Ishikawa (cell line): ENCODE measurements around the gene SETD7.

Experiments used
- EGR1 ChIP-seq: IDR thresholded peaks from 2 replicates; pipeline ENCODE4 v1.6.1; 2012
- EP300 ChIP-seq: IDR thresholded peaks from 2 replicates; pipeline ENCODE4 v1.6.1; 2012; ENCODE audit warnings: borderline replicate concordance
- RAD21 ChIP-seq: IDR thresholded peaks from 2 replicates; pipeline ENCODE4 v1.6.1; 2012; ENCODE audit warnings: low read depth
- ZBTB7A ChIP-seq: IDR thresholded peaks from 2 replicates; pipeline ENCODE4 v1.6.1; 2012; ENCODE audit warnings: low read depth
- TF ChIP-seq, protein P1 (sequence below): IDR thresholded peaks from 2 replicates; pipeline ENCODE4 v1.6.1; 2012

- TF ChIP-seq RAD21, result no peak
- no peak for TF ChIP-seq ZBTB7A
- TF ChIP-seq, protein P1, sequence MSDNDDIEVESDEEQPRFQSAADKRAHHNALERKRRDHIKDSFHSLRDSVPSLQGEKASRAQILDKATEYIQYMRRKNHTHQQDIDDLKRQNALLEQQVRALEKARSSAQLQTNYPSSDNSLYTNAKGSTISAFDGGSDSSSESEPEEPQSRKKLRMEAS, result no peak
- no peak for TF ChIP-seq EGR1
- TF ChIP-seq EP300, result no peak
These were observed 23.1 kb downstream of the SETD7 start for GRCh38 chr4:139532947-139533346.
